Central memory CD4-positive, alpha-beta T cell (primary cell): ENCODE data around the gene SLC7A4.
"Not testable (repeated sequence)": the region's sequence is repeated elsewhere in the genome, so short reads cannot be mapped to it uniquely, and the experiment has no call there.

Experiments used
- DNase-seq: peaks from one replicate; pipeline ENCODE4 v3.0.0; 2022

SLC7A4 gene

GRCh38 chr22:21064425-21064824 is 32.1 kb upstream of the SLC7A4 start:
- not testable (repeated sequence) for DNase-seq

GRCh38 chr22:21061660-21062321 is 29.4 kb upstream of the SLC7A4 start:
- DNase-seq, result not testable (repeated sequence)

- DNase-seq, result not testable (repeated sequence)
These were observed 28.0 kb upstream of the SLC7A4 start for GRCh38 chr22:21060363-21060762.

- no peak for DNase-seq
These were observed 23.5 kb upstream of the SLC7A4 start for GRCh38 chr22:21055880-21056319.

GRCh38 chr22:21055564-21055834 is 23.1 kb upstream of the SLC7A4 start:
- DNase-seq, result no peak

- no peak for DNase-seq
These were observed 22.6 kb upstream of the SLC7A4 start for GRCh38 chr22:21054714-21055563.

- no peak for DNase-seq
These were observed 21.8 kb upstream of the SLC7A4 start for GRCh38 chr22:21054046-21054713.

- no peak for DNase-seq
These were observed 20.5 kb upstream of the SLC7A4 start for GRCh38 chr22:21052715-21053459.

GRCh38 chr22:21051831-21052400 is 19.6 kb upstream of the SLC7A4 start:
- DNase-seq, result no peak

GRCh38 chr22:21051145-21051830 is 18.9 kb upstream of the SLC7A4 start:
- DNase-seq, result no peak

- DNase-seq, result not testable (repeated sequence)
These were observed 16.6 kb upstream of the SLC7A4 start for GRCh38 chr22:21048965-21049364.

- DNase-seq, result not testable (repeated sequence)
These were observed 16.1 kb upstream of the SLC7A4 start for GRCh38 chr22:21048448-21048847.

GRCh38 chr22:21047730-21048129 is 15.4 kb upstream of the SLC7A4 start:
- no peak for DNase-seq

- DNase-seq, result no peak
These were observed 14.8 kb upstream of the SLC7A4 start for GRCh38 chr22:21047035-21047661.

- DNase-seq, result peak; percentile 68
These were observed 13.4 kb upstream of the SLC7A4 start, which contains the start of gene LRRC74B for GRCh38 chr22:21045585-21046294. TSS of gene LRRC74B (plus strand) at chr22:21045946. CDS start at chr22:21045987, 41 bp downstream.

- DNase-seq, result no peak
These were observed 12.7 kb upstream of the SLC7A4 start for GRCh38 chr22:21044931-21045584.

- no peak for DNase-seq
These were observed 11.6 kb upstream of the SLC7A4 start for GRCh38 chr22:21043860-21044535.

- DNase-seq, result no peak
These were observed 10.9 kb upstream of the SLC7A4 start for GRCh38 chr22:21042978-21043859.

- DNase-seq, result no peak
These were observed 9.6 kb upstream of the SLC7A4 start for GRCh38 chr22:21041937-21042336.
